ENCODE measurements around the gene METTL18. TPM values are rescaled to one million over a fixed set of nuclear protein-coding genes. Genes with fewer than 3 reads are reported as not detected.

The METTL18 gene
- total and polyA plus RNA-seq, 8 donors, result 4.8 to 15.5 (median 13.7) TPM

DNA sequence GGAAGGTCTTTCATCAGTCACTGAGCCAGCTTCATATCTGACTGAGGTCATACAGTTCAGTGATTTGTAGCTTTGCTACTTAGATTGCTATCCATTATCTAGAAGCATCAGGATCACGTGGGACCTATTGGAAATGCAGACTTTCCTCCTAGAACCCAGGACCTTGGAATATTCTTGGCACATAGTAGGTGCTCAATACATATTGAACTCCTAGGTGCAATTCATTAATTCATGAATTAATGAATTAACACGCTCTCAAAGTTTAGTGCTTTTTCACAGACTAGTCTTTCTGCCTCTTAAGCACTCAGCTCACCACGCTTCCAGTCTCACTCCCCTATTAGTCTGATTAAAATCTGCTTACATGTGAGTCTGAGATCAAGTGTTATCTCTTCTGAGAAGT is 12.1 kb downstream of the METTL18 start:
- ATAC-seq (no peak), DNase-seq (no peak)
- Histone ChIP-seq H3K36me3 (no peaks in the 10 kb centered on the region), H3K4me3 (no peak overlapping the region), H3K27ac (no peak overlapping the region), H3K9me3 (no peaks in the 10 kb centered on the region), H3K4me1 (no peaks in the 10 kb centered on the region), H3K27me3 (peaks cover 0 to 14% of the 10 kb centered on the region in 2 donors)
- no peak for TF ChIP-seq CTCF (IDR thresholded peaks at IDR 0.05)
- intact Hi-C loops (cut with DNase I), result no loop called here

GRCh38 chr1:169779970-169780369 is 14.7 kb downstream of the METTL18 start:
- intact Hi-C loops (cut with DNase I), result no loop called here
- no peaks in the 10 kb centered on the region for H3K36me3 ChIP-seq
- no peak overlapping the region for H3K4me3 ChIP-seq
- H3K27ac ChIP-seq, result no peak overlapping the region
- DNase-seq, result no peak
- H3K9me3 ChIP-seq, result no peaks in the 10 kb centered on the region
- no peak for TF ChIP-seq CTCF (IDR thresholded peaks at IDR 0.05)
- no peaks in the 10 kb centered on the region for H3K4me1 ChIP-seq
- no peak for ATAC-seq
- peaks cover 0 to 2% of the 10 kb centered on the region in 2 donors for H3K27me3 ChIP-seq

DNA sequence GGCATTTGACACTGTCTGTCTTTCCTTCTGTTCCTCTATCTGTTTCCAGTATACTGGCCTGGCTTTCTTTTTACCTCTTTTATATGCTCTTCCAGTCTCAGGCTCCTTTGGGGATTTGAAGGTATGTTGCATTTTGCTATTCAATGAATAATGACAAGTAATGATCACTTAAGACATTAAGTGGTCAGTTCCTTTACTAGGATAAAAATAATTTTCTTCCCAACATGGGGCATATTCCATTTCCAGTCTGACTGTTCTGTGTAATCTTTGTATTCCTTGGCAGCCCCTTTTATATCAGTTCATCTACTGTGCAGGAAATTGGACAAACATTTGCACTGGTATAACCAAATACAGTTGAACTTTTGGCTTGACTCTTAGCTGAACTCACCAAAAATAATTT is 15.6 kb downstream of the METTL18 start:
- ATAC-seq (no peak), DNase-seq (no peak)
- no peaks in the 10 kb centered on the region for H3K9me3 ChIP-seq
- no peaks in the 10 kb centered on the region for H3K4me1 ChIP-seq
- no peak overlapping the region for H3K4me3 ChIP-seq
- H3K27ac ChIP-seq, result no peak overlapping the region
- TF ChIP-seq CTCF (IDR thresholded peaks at IDR 0.05), result no peak
- no peaks in the 10 kb centered on the region for H3K27me3 ChIP-seq
- no peaks in the 10 kb centered on the region for H3K36me3 ChIP-seq
- intact Hi-C loops (cut with DNase I), result no loop called here

DNA sequence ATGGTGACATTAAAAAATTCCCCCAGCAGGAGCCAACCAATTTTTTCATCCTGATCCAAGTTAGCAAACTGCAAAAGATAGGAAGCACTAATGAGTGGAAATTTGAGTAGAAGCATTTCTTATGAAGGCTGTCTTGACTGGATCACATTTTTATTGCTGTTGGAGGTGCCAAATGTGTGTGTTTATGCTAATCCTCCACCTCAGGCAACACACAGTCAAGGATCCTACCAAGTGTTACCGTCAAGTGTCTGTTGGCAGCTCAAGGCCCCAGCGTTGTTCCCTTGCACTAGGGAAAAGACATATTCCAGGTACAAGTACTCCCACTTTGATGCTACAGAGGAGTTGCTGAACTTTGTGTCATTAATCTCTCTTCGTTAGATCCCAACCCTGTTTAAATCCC is 18.3 kb downstream of the METTL18 start:
- peak; percentile 62 for ATAC-seq
- intact Hi-C loops (cut with DNase I), result no loop called here
- H3K27ac ChIP-seq, result no peak overlapping the region

DNA sequence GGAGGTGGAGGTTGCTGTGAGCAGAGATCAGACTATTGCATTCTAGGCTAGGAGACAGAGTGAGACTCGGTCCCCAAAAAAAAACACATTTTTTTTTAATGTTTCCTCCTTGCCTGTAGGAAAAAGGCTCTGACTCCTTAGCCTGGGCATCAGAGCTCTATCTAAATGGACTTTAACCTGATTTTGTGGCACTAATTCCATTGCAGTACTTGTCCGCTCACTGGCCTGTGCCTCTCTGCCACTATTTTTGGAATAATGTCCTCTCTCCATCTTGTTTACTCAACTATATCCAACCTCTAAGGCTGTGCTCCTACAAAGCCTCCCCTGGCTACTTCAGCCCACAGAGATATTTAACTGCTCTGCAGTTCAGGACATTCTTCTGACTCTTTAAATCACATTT is 26.5 kb downstream of the METTL18 start:
- Histone ChIP-seq H3K4me1 (no peaks in the 10 kb centered on the region), H3K36me3 (no peaks in the 10 kb centered on the region), H3K4me3 (no peak overlapping the region), H3K9me3 (no peaks in the 10 kb centered on the region), H3K27me3 (no peaks in the 10 kb centered on the region), H3K27ac (no peak overlapping the region)
- intact Hi-C loops (cut with DNase I), result no loop called here
- TF ChIP-seq CTCF (IDR thresholded peaks at IDR 0.05), result no peak
- no peak for ATAC-seq
- DNase-seq, result no peak

More for the DNA sequence above, 18.3 kb downstream of the METTL18 start:
- Histone ChIP-seq H3K27me3 (no peaks in the 10 kb centered on the region), H3K9me3 (no peaks in the 10 kb centered on the region), H3K36me3 (no peaks in the 10 kb centered on the region), H3K4me1 (no peaks in the 10 kb centered on the region), H3K4me3 (no peak overlapping the region)
- DNase-seq, result no peak
- TF ChIP-seq CTCF (IDR thresholded peaks at IDR 0.05), result no peak
